GM12892 (cell line): Measurements from ENCODE around the gene UGT1A10.

ENCODE experiments used
- POLR2A ChIP-seq: IDR thresholded peaks from 2 replicates; pipeline ENCODE4 v1.6.1; 2011; ENCODE audit warnings: low read depth, low read length, control low read depth
- POLR2AphosphoS5 ChIP-seq: IDR thresholded peaks from 2 replicates; pipeline ENCODE4 v1.6.1; 2011; ENCODE audit warnings: low read depth, low read length, control low read depth
- TAF1 ChIP-seq: IDR thresholded peaks from 2 replicates; pipeline ENCODE4 v1.6.1; 2011; ENCODE audit warnings: low read depth, mild to moderate bottlenecking, control low read depth, low read length, borderline replicate concordance

DNA sequence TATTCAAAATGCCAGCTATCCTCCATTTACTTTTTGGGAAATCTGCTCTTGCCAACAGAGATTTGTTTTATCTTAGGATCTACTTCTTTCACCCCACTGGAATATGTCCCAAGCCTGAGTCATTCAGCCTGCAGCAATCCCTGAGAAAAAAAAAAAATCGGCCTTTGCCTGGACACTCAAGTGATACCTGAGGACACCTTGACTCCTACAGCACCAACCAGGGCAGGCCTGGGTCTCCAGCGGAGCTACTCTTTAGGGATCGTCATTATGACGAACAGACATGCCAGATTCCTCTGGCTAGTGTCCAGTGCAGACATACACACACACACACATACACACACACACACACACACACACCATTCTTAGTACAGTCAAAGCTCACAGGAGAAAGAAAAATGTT lies 54.2 kb downstream of the UGT1A10 start:
- TF ChIP-seq TAF1 (no peak), POLR2A (no peak), POLR2AphosphoS5 (no peak)
